ENCODE data around the gene DTX3. TPM values are rescaled to one million over a fixed set of nuclear protein-coding genes. Genes with fewer than 3 reads are reported as not detected.
"Not testable (repeated sequence)": the region's sequence is repeated elsewhere in the genome, so short reads cannot be mapped to it uniquely, and the experiment has no call there.

Gene DTX3, protein sequence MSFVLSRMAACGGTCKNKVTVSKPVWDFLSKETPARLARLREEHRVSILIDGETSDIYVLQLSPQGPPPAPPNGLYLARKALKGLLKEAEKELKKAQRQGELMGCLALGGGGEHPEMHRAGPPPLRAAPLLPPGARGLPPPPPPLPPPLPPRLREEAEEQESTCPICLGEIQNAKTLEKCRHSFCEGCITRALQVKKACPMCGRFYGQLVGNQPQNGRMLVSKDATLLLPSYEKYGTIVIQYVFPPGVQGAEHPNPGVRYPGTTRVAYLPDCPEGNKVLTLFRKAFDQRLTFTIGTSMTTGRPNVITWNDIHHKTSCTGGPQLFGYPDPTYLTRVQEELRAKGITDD
- 10 to 100 TPM; 15.9 to 18.6 (median 17.0) TPM for total RNA-seq

DNA sequence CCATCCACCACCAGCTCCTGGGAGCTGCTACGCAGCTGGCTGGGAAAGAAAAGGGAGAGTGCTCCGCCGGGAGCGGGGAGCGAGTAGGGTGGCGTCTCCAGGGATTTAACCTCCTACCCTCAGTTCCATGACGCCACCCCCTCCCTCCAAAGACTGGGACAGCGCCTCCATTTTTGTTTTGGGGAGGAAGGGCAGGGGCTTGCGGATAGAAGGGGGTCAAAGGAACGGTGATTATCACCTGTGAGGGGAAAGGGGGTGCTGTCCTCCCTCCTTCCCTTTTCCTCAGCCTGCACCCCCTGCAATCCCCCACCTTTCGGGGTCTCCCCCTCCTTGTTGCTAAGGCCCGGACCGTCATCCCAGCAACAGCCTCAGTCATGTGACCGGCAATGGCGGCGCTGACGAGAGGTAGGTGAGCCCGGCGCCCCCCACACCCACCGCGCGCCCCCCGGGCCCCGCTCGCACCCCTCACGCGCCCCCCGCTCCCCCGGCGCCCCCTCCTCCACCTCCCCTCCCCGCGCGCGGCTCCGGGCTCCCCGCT lies at the start of gene DTX3:
Gene DTX3, plus strand, starts transcription at position 371 of the 538 bp plus-strand sequence. CDS start 1,694 bp downstream, outside the sequence.
- ATAC-seq (peak; percentile 76 to 77), DNase-seq (peak; percentile 23)
- Mint-ChIP-seq H3K9me3 (no peaks in the 10 kb centered on the region), H3K36me3 (ENCODE audit: insufficient read depth) (peaks cover 23% of the 10 kb centered on the region), H3K4me1 (ENCODE audit: low read depth) (peaks cover 25% of the 10 kb centered on the region), H3K4me3 (peak within 1 kb of the TSS; percentile 79), H3K27me3 (ENCODE audit: low read depth) (no peaks in the 10 kb centered on the region)

- Mint-ChIP-seq H3K27me3 (ENCODE audit: low read depth) (peaks cover 9% of the 10 kb centered on the region), H3K4me3 (no peak overlapping the region), H3K9me3 (no peaks in the 10 kb centered on the region), H3K36me3 (ENCODE audit: insufficient read depth) (no peaks in the 10 kb centered on the region), H3K4me1 (ENCODE audit: low read depth) (peaks cover 4% of the 10 kb centered on the region)
- no peak for ATAC-seq
- DNase-seq = no peak
These were observed 49.7 kb upstream of the DTX3 start for GRCh38 chr12:57554897-57555296.

DNA sequence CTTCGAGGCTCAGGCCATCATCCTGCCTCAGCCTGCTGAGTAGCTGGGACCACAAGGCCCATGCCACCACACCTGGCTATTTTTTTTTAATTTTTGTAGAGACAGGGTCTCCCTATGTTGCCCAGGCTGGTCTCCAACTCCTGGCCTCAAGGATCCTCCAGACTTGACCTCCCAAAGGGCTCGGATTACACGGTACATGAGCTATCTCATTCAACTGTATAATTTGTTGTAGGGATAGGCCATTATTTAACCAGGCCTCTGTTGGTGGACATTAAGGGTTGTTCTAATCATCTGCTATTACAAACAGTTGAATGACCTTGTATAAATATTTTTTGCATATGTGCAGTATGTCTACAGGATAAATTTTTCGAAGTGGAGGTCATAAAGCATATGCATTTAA lies 45.8 kb upstream of the DTX3 start:
- no peaks in the 10 kb centered on the region for H3K9me3 Mint-ChIP-seq
- ATAC-seq (no peak), DNase-seq (no peak)
- peaks cover 9% of the 10 kb centered on the region for H3K27me3 Mint-ChIP-seq (ENCODE audit: low read depth)
- H3K4me1 Mint-ChIP-seq (ENCODE audit: low read depth) = no peaks in the 10 kb centered on the region
- no peak overlapping the region for H3K4me3 Mint-ChIP-seq
- H3K36me3 Mint-ChIP-seq (ENCODE audit: insufficient read depth) = no peaks in the 10 kb centered on the region

DNA sequence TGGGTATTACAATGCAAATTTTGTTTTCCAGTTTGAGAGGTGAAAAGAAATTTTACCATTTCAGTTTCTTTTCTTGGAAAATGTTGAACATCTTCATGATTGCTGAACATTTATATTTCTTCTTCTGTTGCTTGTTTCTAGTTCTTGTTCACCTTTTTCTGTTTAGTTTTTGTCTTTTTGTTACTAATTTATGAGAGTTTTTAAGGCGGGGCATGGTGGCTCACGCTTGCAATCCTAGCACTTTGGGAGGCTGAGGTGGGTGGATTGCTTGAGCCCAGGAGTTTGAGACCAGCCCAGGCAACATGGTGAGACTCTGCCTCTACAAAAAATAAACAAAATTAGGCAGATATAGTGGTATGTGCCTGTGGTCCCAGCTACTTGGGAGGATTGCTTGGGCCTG lies 44.1 kb upstream of the DTX3 start:
- ATAC-seq (no peak), DNase-seq (no peak)
- Mint-ChIP-seq H3K36me3 (ENCODE audit: insufficient read depth) (no peaks in the 10 kb centered on the region), H3K4me1 (ENCODE audit: low read depth) (no peaks in the 10 kb centered on the region), H3K9me3 (no peaks in the 10 kb centered on the region), H3K27me3 (ENCODE audit: low read depth) (peaks cover 12% of the 10 kb centered on the region), H3K4me3 (no peak overlapping the region)

GRCh38 chr12:57561117-57561516 lies 43.5 kb upstream of the DTX3 start:
- H3K4me1 Mint-ChIP-seq (ENCODE audit: low read depth); H3K4me3 Mint-ChIP-seq; DNase-seq; ATAC-seq; H3K9me3 Mint-ChIP-seq; H3K36me3 Mint-ChIP-seq (ENCODE audit: insufficient read depth): not testable (repeated sequence)
- peaks cover 12% of the 10 kb centered on the region for H3K27me3 Mint-ChIP-seq (ENCODE audit: low read depth)

GRCh38 chr12:57563358-57563757 lies 41.3 kb upstream of the DTX3 start:
- H3K4me1 Mint-ChIP-seq (ENCODE audit: low read depth) = no peaks in the 10 kb centered on the region

GRCh38 chr12:57564178-57564740 lies 40.4 kb upstream of the DTX3 start:
- ATAC-seq = no peak
- no peak overlapping the region for H3K4me3 Mint-ChIP-seq
- DNase-seq = no peak
- H3K4me1 Mint-ChIP-seq (ENCODE audit: low read depth) = no peaks in the 10 kb centered on the region
- H3K36me3 Mint-ChIP-seq (ENCODE audit: insufficient read depth) = no peaks in the 10 kb centered on the region
- H3K9me3 Mint-ChIP-seq = no peaks in the 10 kb centered on the region
- peaks cover 12% of the 10 kb centered on the region for H3K27me3 Mint-ChIP-seq (ENCODE audit: low read depth)

More at GRCh38 chr12:57563358-57563757, 41.3 kb upstream of the DTX3 start:
- Mint-ChIP-seq H3K27me3 (ENCODE audit: low read depth) (peaks cover 12% of the 10 kb centered on the region), H3K4me3 (no peak overlapping the region), H3K9me3 (no peaks in the 10 kb centered on the region), H3K36me3 (ENCODE audit: insufficient read depth) (no peaks in the 10 kb centered on the region)
- ATAC-seq (no peak), DNase-seq (no peak)

GRCh38 chr12:57568838-57569237 lies 35.8 kb upstream of the DTX3 start:
- H3K4me3 Mint-ChIP-seq = no peak overlapping the region
- H3K36me3 Mint-ChIP-seq (ENCODE audit: insufficient read depth) = no peaks in the 10 kb centered on the region
- peaks cover 3% of the 10 kb centered on the region for H3K27me3 Mint-ChIP-seq (ENCODE audit: low read depth)
- ATAC-seq = no peak
- no peaks in the 10 kb centered on the region for H3K9me3 Mint-ChIP-seq
- DNase-seq = no peak
- H3K4me1 Mint-ChIP-seq (ENCODE audit: low read depth) = no peaks in the 10 kb centered on the region

- peaks cover under 1% of the 10 kb centered on the region for H3K27me3 Mint-ChIP-seq (ENCODE audit: low read depth)
- H3K36me3 Mint-ChIP-seq (ENCODE audit: insufficient read depth) = no peaks in the 10 kb centered on the region
- DNase-seq (no peak), ATAC-seq (no peak)
- no peaks in the 10 kb centered on the region for H3K9me3 Mint-ChIP-seq
- no peaks in the 10 kb centered on the region for H3K4me1 Mint-ChIP-seq (ENCODE audit: low read depth)
- H3K4me3 Mint-ChIP-seq = no peak overlapping the region
These were observed 34.8 kb upstream of the DTX3 start for GRCh38 chr12:57569858-57570257.

DNA sequence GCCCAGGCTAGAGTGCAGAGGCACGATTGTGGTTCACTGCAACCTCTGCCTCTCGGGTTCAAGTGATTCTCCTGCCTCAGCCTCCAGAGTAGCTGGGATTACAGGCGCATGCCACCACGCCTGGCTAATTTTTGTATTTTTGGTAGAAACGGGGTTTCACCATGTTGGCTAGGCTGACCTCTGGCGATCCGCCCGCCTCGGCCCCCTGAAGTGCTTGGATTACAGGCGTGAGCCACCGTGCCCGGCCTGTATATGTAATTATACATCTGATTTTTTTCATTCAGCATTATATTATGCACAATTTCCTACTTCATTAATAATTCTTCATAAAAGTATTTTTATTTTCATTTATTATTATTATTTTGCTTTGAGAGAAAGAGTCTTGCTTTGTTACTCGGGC lies 34.2 kb upstream of the DTX3 start:
- not testable (repeated sequence) for H3K36me3 Mint-ChIP-seq (ENCODE audit: insufficient read depth); H3K27me3 Mint-ChIP-seq (ENCODE audit: low read depth); H3K4me3 Mint-ChIP-seq; H3K9me3 Mint-ChIP-seq; ATAC-seq; H3K4me1 Mint-ChIP-seq (ENCODE audit: low read depth); DNase-seq

GRCh38 chr12:57571926-57572762 lies 32.5 kb upstream of the DTX3 start:
- Mint-ChIP-seq H3K4me3 (no peak overlapping the region), H3K4me1 (ENCODE audit: low read depth) (no peaks in the 10 kb centered on the region), H3K27me3 (ENCODE audit: low read depth) (peaks cover 3% of the 10 kb centered on the region), H3K9me3 (no peaks in the 10 kb centered on the region), H3K36me3 (ENCODE audit: insufficient read depth) (no peaks in the 10 kb centered on the region)
- ATAC-seq (no peak), DNase-seq (no peak)

- no peak for ATAC-seq
- Mint-ChIP-seq H3K4me3 (no peak overlapping the region), H3K27me3 (ENCODE audit: low read depth) (peaks cover 3% of the 10 kb centered on the region), H3K9me3 (no peaks in the 10 kb centered on the region), H3K4me1 (ENCODE audit: low read depth) (no peaks in the 10 kb centered on the region), H3K36me3 (ENCODE audit: insufficient read depth) (no peaks in the 10 kb centered on the region)
- DNase-seq = no peak
These were observed 29.8 kb upstream of the DTX3 start for GRCh38 chr12:57574795-57575194.

GRCh38 chr12:57575771-57576612 lies 28.6 kb upstream of the DTX3 start:
- no peak overlapping the region for H3K4me3 Mint-ChIP-seq

More at GRCh38 chr12:57575771-57576612, 28.6 kb upstream of the DTX3 start:
- Mint-ChIP-seq H3K36me3 (ENCODE audit: insufficient read depth) (no peaks in the 10 kb centered on the region), H3K4me1 (ENCODE audit: low read depth) (no peaks in the 10 kb centered on the region), H3K9me3 (no peaks in the 10 kb centered on the region), H3K27me3 (ENCODE audit: low read depth) (peaks cover 3% of the 10 kb centered on the region)
- DNase-seq (no peak), ATAC-seq (no peak)
